ENCODE results near the gene WFIKKN1. TPM values are rescaled to one million over a fixed set of nuclear protein-coding genes. Genes with fewer than 3 reads are reported as not detected.
A peak's percentile ranks its signal among the peaks of the same experiment; 100 is the strongest.

The WFIKKN1 gene
- total and polyA plus RNA-seq, 2 of the 13 experiments (the other 11 are each of a cell fraction or from before 2014, with no cell fraction given): 1.7 to 4.9 TPM

DNA sequence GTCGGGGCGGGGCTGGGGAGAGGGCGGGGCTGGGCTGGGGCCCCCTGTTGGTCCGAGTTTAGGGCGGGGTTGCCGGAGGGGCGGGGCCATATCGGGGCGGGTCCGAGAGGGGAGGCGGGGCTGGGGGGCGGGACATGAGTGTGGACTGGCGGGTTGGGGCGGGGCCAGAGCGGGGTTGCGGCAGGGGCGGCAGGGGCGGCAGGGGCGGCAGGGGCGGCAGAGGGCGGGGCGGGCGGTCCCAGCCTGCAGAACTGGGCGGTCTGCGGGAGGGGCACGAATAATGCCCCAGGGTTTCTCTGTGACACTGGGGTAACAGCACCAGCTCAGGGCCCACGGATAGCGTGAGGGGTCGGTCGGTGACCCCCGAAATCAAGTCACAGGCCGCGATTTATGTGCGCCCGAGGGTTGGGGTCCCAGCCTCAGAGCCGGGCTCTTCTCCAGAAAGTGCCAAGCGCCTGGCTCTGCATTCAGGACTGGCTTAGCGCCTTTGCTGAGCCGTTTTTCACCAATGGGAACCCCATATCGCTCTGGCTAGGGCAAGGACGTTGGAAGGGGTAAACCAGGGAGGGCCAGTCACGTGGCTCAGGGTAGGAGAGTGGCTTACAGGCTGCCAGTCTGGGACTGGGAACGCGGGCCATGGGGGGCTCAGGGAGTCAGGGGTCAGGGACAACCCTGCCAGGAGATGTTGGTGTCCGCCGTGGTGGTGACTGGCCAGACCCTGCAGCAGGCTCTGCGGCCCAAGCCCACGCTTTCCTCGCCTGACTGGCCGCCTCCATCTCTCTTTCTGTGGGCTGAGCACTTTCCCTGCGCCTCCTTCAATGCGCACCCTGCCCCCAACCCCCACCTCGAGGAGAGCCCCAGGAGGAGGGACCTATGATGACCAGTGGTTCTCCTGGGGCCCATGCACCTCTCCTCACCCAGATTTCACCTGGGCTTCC lies 6.6 kb downstream of the WFIKKN1 start (continued):
- TF ChIP-seq, protein P1, sequence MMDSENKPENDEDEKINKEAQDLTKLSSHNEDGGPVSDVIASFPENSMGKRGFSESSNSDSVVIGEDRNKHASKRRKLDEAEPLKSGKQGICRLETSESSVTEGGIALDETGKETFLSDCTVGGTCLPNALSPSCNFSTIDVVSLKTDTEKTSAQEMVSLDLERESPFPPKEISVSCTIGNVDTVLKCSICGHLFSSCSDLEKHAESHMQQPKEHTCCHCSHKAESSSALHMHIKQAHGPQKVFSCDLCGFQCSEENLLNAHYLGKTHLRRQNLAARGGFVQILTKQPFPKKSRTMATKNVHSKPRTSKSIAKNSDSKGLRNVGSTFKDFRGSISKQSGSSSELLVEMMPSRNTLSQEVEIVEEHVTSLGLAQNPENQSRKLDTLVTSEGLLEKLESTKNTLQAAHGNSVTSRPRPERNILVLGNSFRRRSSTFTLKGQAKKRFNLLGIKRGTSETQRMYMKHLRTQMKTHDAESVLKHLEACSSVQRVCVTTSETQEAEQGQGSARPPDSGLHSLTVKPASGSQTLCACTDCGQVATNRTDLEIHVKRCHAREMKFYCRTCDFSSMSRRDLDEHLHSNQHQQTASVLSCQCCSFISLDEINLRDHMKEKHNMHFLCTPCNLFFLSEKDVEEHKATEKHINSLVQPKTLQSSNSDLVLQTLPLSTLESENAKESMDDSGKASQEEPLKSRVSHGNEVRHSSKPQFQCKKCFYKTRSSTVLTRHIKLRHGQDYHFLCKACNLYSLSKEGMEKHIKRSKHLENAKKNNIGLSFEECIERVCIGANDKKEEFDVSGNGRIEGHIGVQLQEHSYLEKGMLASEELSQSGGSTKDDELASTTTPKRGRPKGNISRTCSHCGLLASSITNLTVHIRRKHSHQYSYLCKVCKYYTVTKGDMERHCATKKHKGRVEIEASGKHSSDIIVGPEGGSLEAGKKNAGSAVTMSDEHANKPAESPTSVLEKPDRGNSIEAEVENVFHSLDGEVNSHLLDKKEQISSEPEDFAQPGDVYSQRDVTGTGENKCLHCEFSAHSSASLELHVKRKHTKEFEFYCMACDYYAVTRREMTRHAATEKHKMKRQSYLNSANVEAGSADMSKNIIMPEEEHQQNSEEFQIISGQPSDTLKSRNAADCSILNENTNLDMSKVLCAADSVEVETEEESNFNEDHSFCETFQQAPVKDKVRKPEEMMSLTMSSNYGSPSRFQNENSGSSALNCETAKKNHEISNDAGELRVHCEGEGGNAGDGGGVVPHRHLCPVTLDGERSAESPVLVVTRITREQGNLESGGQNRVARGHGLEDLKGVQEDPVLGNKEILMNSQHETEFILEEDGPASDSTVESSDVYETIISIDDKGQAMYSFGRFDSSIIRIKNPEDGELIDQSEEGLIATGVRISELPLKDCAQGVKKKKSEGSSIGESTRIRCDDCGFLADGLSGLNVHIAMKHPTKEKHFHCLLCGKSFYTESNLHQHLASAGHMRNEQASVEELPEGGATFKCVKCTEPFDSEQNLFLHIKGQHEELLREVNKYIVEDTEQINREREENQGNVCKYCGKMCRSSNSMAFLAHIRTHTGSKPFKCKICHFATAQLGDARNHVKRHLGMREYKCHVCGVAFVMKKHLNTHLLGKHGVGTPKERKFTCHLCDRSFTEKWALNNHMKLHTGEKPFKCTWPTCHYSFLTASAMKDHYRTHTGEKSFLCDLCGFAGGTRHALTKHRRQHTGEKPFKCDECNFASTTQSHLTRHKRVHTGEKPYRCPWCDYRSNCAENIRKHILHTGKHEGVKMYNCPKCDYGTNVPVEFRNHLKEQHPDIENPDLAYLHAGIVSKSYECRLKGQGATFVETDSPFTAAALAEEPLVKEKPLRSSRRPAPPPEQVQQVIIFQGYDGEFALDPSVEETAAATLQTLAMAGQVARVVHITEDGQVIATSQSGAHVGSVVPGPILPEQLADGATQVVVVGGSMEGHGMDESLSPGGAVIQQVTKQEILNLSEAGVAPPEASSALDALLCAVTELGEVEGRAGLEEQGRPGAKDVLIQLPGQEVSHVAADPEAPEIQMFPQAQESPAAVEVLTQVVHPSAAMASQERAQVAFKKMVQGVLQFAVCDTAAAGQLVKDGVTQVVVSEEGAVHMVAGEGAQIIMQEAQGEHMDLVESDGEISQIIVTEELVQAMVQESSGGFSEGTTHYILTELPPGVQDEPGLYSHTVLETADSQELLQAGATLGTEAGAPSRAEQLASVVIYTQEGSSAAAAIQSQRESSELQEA (CRISPR knock-in tag; IDR thresholded peaks at IDR 0.05; ENCODE audit: not compliant biosample characterization): peak; percentile 40
- TF ChIP-seq CHD4 (IDR thresholded peaks at IDR 0.05; ENCODE audit: borderline replicate concordance, low read length) (no peak), ZC3H13 (CRISPR knock-in tag; IDR thresholded peaks at IDR 0.05) (no peak), ETV6 (CRISPR knock-in tag; conservative IDR thresholded peaks at IDR 0.05) (no peak), ISL2 (CRISPR knock-in tag; IDR thresholded peaks at IDR 0.05) (no peak), TARDBP (CRISPR knock-in tag; IDR thresholded peaks at IDR 0.05) (no peak), TCF7L2 (IDR thresholded peaks at IDR 0.05; ENCODE audit: low read depth, low read length) (no peak), CBX2 (IDR thresholded peaks at IDR 0.05; ENCODE audit: low read depth, low read length) (no peak), CBX2 (CRISPR knock-in tag; IDR thresholded peaks at IDR 0.05; ENCODE audit: low read depth) (no peak), RELA (CRISPR knock-in tag; IDR thresholded peaks at IDR 0.05) (no peak), ZNF382 (CRISPR knock-in tag; IDR thresholded peaks at IDR 0.05; ENCODE audit: borderline replicate concordance) (no peak), PRPF4 (IDR thresholded peaks at IDR 0.05; ENCODE audit: low read depth, low read length, poor library complexity, severe bottlenecking) (no peak), KDM5A (IDR thresholded peaks at IDR 0.05; ENCODE audit: borderline replicate concordance, low read length) (no peak), ZNF205 (CRISPR knock-in tag; IDR thresholded peaks at IDR 0.05) (no peak), MTF1 (CRISPR knock-in tag; IDR thresholded peaks at IDR 0.05) (no peak), ZNF333 (CRISPR knock-in tag; IDR thresholded peaks at IDR 0.05; ENCODE audit: borderline replicate concordance) (0 out of 2 replicates have a peak, but pooled peaks have one; percentile 43)
- TF ChIP-seq, protein P2, sequence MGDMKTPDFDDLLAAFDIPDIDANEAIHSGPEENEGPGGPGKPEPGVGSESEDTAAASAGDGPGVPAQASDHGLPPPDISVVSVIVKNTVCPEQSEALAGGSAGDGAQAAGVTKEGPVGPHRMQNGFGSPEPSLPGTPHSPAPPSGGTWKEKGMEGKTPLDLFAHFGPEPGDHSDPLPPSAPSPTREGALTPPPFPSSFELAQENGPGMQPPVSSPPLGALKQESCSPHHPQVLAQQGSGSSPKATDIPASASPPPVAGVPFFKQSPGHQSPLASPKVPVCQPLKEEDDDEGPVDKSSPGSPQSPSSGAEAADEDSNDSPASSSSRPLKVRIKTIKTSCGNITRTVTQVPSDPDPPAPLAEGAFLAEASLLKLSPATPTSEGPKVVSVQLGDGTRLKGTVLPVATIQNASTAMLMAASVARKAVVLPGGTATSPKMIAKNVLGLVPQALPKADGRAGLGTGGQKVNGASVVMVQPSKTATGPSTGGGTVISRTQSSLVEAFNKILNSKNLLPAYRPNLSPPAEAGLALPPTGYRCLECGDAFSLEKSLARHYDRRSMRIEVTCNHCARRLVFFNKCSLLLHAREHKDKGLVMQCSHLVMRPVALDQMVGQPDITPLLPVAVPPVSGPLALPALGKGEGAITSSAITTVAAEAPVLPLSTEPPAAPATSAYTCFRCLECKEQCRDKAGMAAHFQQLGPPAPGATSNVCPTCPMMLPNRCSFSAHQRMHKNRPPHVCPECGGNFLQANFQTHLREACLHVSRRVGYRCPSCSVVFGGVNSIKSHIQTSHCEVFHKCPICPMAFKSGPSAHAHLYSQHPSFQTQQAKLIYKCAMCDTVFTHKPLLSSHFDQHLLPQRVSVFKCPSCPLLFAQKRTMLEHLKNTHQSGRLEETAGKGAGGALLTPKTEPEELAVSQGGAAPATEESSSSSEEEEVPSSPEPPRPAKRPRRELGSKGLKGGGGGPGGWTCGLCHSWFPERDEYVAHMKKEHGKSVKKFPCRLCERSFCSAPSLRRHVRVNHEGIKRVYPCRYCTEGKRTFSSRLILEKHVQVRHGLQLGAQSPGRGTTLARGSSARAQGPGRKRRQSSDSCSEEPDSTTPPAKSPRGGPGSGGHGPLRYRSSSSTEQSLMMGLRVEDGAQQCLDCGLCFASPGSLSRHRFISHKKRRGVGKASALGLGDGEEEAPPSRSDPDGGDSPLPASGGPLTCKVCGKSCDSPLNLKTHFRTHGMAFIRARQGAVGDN (CRISPR knock-in tag; IDR thresholded peaks at IDR 0.05): peak; percentile 57
